Neural cell (in vitro differentiated cells): ENCODE data around the gene ARHGAP30. TPM values are rescaled to one million over a fixed set of nuclear protein-coding genes. Genes with fewer than 3 reads are reported as not detected.

Experiments
- H2AFZ ChIP-seq: fragments of 200-600, 300-800 bp; sonication (generic), shearing (Covaris generic); 2 replicates; pipeline ENCODE4 v1.6.0; 2014; ENCODE audit warnings: low read depth, mild to moderate bottlenecking, antibody characterized with exemption, low read length, moderate library complexity
- H3F3A ChIP-seq: fragments of 200-600 bp; shearing (Covaris generic); 2 replicates; pipeline ENCODE4 v1.6.1; 2016; ENCODE audit warnings: mild to moderate bottlenecking, moderate library complexity, mixed read lengths, antibody characterized with exemption, low read length; ENCODE audit not compliant: insufficient read depth, poor library complexity, severe bottlenecking
- H3K27ac ChIP-seq: fragments of 200-600, 300-800 bp; sonication (generic), shearing (Covaris generic); 2 replicates; pipeline ENCODE4 v1.5.1; 2014; ENCODE audit warnings: mild to moderate bottlenecking, low read length, moderate library complexity
- H3K27me3 ChIP-seq: fragments of 300-800, 200-600 bp; sonication (generic), shearing (Covaris generic); 2 replicates; pipeline ENCODE4 v1.6.0; 2014; ENCODE audit warnings: mild to moderate bottlenecking, low read depth, low read length, moderate library complexity; ENCODE audit not compliant: insufficient read depth
- H3K36me3 ChIP-seq: fragments of 300-800, 200-600 bp; sonication (generic), shearing (Covaris generic); 2 replicates; pipeline ENCODE4 v1.5.1; 2014; ENCODE audit warnings: mild to moderate bottlenecking, antibody characterized with exemption, low read length, moderate library complexity; ENCODE audit not compliant: insufficient read depth
- H3K4me2 ChIP-seq: fragments of 300-800, 200-600 bp; sonication (generic), shearing (Covaris generic); 2 replicates; pipeline ENCODE4 v1.6.0; 2014; ENCODE audit warnings: mild to moderate bottlenecking, low read length
- H3K4me3 ChIP-seq: fragments of 300-800, 200-600 bp; sonication (generic), shearing (Covaris generic); 2 replicates; pipeline ENCODE4 v1.5.1; 2014; ENCODE audit warnings: mild to moderate bottlenecking, low read length, moderate library complexity
- H3K79me2 ChIP-seq: fragments of 200-600 bp; shearing (Covaris generic); replicated peaks from 2 replicates; pipeline ENCODE4 v1.6.0; 2014; ENCODE audit warnings: mild to moderate bottlenecking, low read length, moderate library complexity; ENCODE audit not compliant: insufficient read depth
- H3K9ac ChIP-seq: fragments of 300-800, 200-600 bp; sonication (generic), shearing (Covaris generic); 2 replicates; pipeline ENCODE4 v1.6.1; 2016; ENCODE audit warnings: mild to moderate bottlenecking, low read length, mixed read lengths
- H3K9me2 ChIP-seq: fragments of 200-600 bp; shearing (Covaris generic); 2 replicates; pipeline ENCODE4 v1.6.1; 2016; ENCODE audit warnings: mild to moderate bottlenecking, low read length, mixed read lengths; ENCODE audit not compliant: insufficient read depth
- H3K9me3 ChIP-seq: fragments of 200-600, 300-800 bp; sonication (generic), shearing (Covaris generic); 2 replicates; pipeline ENCODE4 v1.6.1; 2016; ENCODE audit warnings: mild to moderate bottlenecking, mixed run types, low read length, moderate library complexity, mixed read lengths
- H4K20me1 ChIP-seq: fragments of 200-600 bp; shearing (Covaris generic); 2 replicates; pipeline ENCODE4 v1.6.1; 2016; ENCODE audit warnings: mild to moderate bottlenecking, mixed run types; ENCODE audit not compliant: insufficient read depth
- CTCF ChIP-seq: fragments of 450-650 bp; IDR thresholded peaks from 2 replicates; pipeline ENCODE4 v1.5.1; 2014; ENCODE audit warnings: antibody characterized with exemption, mild to moderate bottlenecking, moderate library complexity; ENCODE audit not compliant: poor library complexity, severe bottlenecking
- EP300 ChIP-seq: fragments of 450-650 bp; conservative IDR thresholded peaks from 2 replicates; pipeline ENCODE4 v1.6.1; 2014; ENCODE audit warnings: antibody characterized with exemption, mild to moderate bottlenecking, moderate library complexity; ENCODE audit not compliant: poor library complexity, severe bottlenecking
- EZH2 ChIP-seq: fragments of 200-600, 300-800 bp; shearing (Covaris generic), sonication (generic); IDR thresholded peaks from 2 replicates; pipeline ENCODE4 v1.6.1; 2014; ENCODE audit warnings: antibody characterized with exemption, low read length, borderline replicate concordance, mild to moderate bottlenecking; ENCODE audit not compliant: insufficient read depth, poor library complexity, severe bottlenecking
- MXI1 ChIP-seq: fragments of 450-650 bp; conservative IDR thresholded peaks from 2 replicates; pipeline ENCODE4 v1.6.1; 2014; ENCODE audit warnings: antibody characterized with exemption, mild to moderate bottlenecking; ENCODE audit not compliant: poor library complexity, severe bottlenecking
- POLR2AphosphoS5 ChIP-seq: IDR thresholded peaks from 2 replicates; pipeline ENCODE4 v1.6.1; 2012
- RAD21 ChIP-seq: fragments of 450-650 bp; conservative IDR thresholded peaks from 2 replicates; pipeline ENCODE4 v1.6.1; 2014; ENCODE audit warnings: antibody characterized with exemption, mild to moderate bottlenecking, moderate library complexity
- REST ChIP-seq: IDR thresholded peaks from 2 replicates; pipeline ENCODE4 v1.6.1; 2012; ENCODE audit warnings: borderline replicate concordance
- SMC3 ChIP-seq: fragments of 450-650 bp; conservative IDR thresholded peaks from 2 replicates; pipeline ENCODE4 v1.6.1; 2014; ENCODE audit warnings: antibody characterized with exemption, mild to moderate bottlenecking, moderate library complexity; ENCODE audit not compliant: poor library complexity
- TAF1 ChIP-seq: IDR thresholded peaks from 2 replicates; pipeline ENCODE4 v1.6.1; 2012; ENCODE audit warnings: low read depth
- polyA plus RNA-seq: library from polyadenylated mRNA; depleted of rRNA; stranded (reverse); fragments of >200 nt; gene quantifications from 2 replicates; pipeline ENCODE4 v1.2.3, GENCODE V29; 2014

ARHGAP30 gene
- polyA plus RNA-seq, 1 donor from 2014 or later: not detected

GRCh38 chr1:161013488-161014230 is 56.0 kb downstream of the ARHGAP30 start:
- Histone ChIP-seq H3K79me2 (no peaks in the 10 kb centered on the region), H3K4me3 (no peak overlapping the region), H3K4me2 (no peak overlapping the region), H2AFZ (no peak overlapping the region), H4K20me1 (no peaks in the 10 kb centered on the region), H3F3A (no peaks in the 10 kb centered on the region), H3K27me3 (no peaks in the 10 kb centered on the region), H3K9ac (no peak overlapping the region), H3K9me2 (no peaks in the 10 kb centered on the region), H3K36me3 (no peaks in the 10 kb centered on the region), H3K9me3 (no peaks in the 10 kb centered on the region), H3K27ac (no peak overlapping the region)
- TF ChIP-seq EZH2 (no peak), MXI1 (no peak)

- Histone ChIP-seq H3K27ac (no peak overlapping the region), H3F3A (no peaks in the 10 kb centered on the region), H3K9ac (no peak overlapping the region), H3K4me3 (no peak overlapping the region), H3K9me2 (no peaks in the 10 kb centered on the region), H3K27me3 (no peaks in the 10 kb centered on the region), H3K79me2 (no peaks in the 10 kb centered on the region), H4K20me1 (no peaks in the 10 kb centered on the region), H3K9me3 (no peaks in the 10 kb centered on the region), H3K36me3 (no peaks in the 10 kb centered on the region), H2AFZ (no peak overlapping the region), H3K4me2 (no peak overlapping the region)
- TF ChIP-seq POLR2AphosphoS5: no peak
- TF ChIP-seq SMC3: no peak
- no peak for TF ChIP-seq MXI1
- no peak for TF ChIP-seq TAF1
- TF ChIP-seq CTCF: no peak
- TF ChIP-seq RAD21: no peak
- TF ChIP-seq EZH2: no peak
- no peak for TF ChIP-seq REST
- no peak for TF ChIP-seq EP300
Observed at GRCh38 chr1:161013131-161013487, 56.6 kb downstream of the ARHGAP30 start.
